K562 (cell line): ENCODE measurements around the gene C12orf43. TPM values are rescaled to one million over a fixed set of nuclear protein-coding genes. Genes with fewer than 3 reads are reported as not detected.

Source experiments
- ATAC-seq: fragments of 200-7000 bp; cut with Tn5 transposase; 3 replicates; pipeline ENCODE4 v1.9.1; 2020; ENCODE audit warnings: moderate library complexity
- BruUV-seq: library from RNA; stranded (reverse); fragments of 400-500 nt; replicated peaks from 2 replicates; lab custom pipeline; 2021; lab: Mats Ljungman, UMichigan
- CTCF ChIA-PET: fragments of 300-600 bp; formaldehyde crosslinking; extraction: SDS; loops from one replicate; lab custom pipeline; 2021; ENCODE audit warnings: low intra/inter-chr PET ratio; lab: Yijun Ruan, JAX
- POLR2A ChIA-PET: fragments of 300-600, 350-650 bp; sonication (Branson Sonifier 250); formaldehyde crosslinking; extraction: SDS; loops from one replicate; lab custom pipeline; 2021; ENCODE audit warnings: antibody characterized with exemption, inconsistent platforms; lab: Yijun Ruan, JAX
- DNase-seq, 4 experiments: peaks; one replicate each; pipeline versions ENCODE4 v3.0.0 to v3.0.0-alpha.2; 2011 to 2018; ENCODE audit warnings: low spot score in 3 of 4, mixed read lengths in 3 of 4; ENCODE audit errors: extremely low read depth in 1 of 4
- FAIRE-seq: peaks from 2 replicates; lab custom pipeline; 2011; peaks lifted over from hg19 to GRCh38; lab: Jason Lieb, UNC
- H2AFZ ChIP-seq: 2 replicates; pipeline ENCODE4 v1.6.0; 2011; ENCODE audit warnings: low read depth, low read length, control low read depth, inconsistent platforms
- H3K27ac ChIP-seq: fragments of 200-600 bp; 3 replicates; pipeline ENCODE4 v1.8.0; 2011; ENCODE audit warnings: low read depth, mild to moderate bottlenecking, control low read depth, inconsistent platforms, low read length, moderate library complexity, mixed read lengths; ENCODE audit errors: extremely low read depth
- H3K27me3 ChIP-seq, 2 experiments: fragments of 300-600 bp in 1 of 2; 2 replicates in 1 of 2; 3 replicates in 1 of 2; pipeline versions ENCODE4 v1.6.0 to v1.8.0; 2011; ENCODE audit warnings: inconsistent platforms in 2 of 2, low read length in 2 of 2, mild to moderate bottlenecking in 1 of 2, mixed read lengths in 1 of 2, moderate library complexity in 1 of 2; ENCODE audit not compliant: control insufficient read depth in 2 of 2, insufficient read depth in 2 of 2
- H3K36me3 ChIP-seq: fragments of 300-600 bp; 3 replicates; pipeline ENCODE4 v1.8.0; 2011; ENCODE audit warnings: mild to moderate bottlenecking, low read length, inconsistent platforms; ENCODE audit not compliant: control insufficient read depth, insufficient read depth
- H3K4me1 ChIP-seq, 2 experiments: fragments of 200-600 bp in 1 of 2; replicated peaks in 1 of 2; 2 replicates in 1 of 2; 3 replicates in 1 of 2; pipeline versions ENCODE4 v1.5.1 to v1.8.0; 2011; ENCODE audit warnings: inconsistent platforms in 2 of 2, low read length in 2 of 2, mild to moderate bottlenecking in 1 of 2, mixed read lengths in 1 of 2, moderate library complexity in 1 of 2; ENCODE audit not compliant: control insufficient read depth in 2 of 2, insufficient read depth in 2 of 2
- H3K4me2 ChIP-seq: 2 replicates; pipeline ENCODE4 v1.6.1; 2011; ENCODE audit warnings: low read length, control low read depth, inconsistent platforms, mixed read lengths; ENCODE audit not compliant: insufficient read depth
- H3K4me3 ChIP-seq: fragments of 200-600 bp; sonication (generic), shearing (Covaris generic); 2 replicates; pipeline ENCODE4 v1.5.1; 2016; ENCODE audit warnings: control low read depth, inconsistent platforms
- H3K79me2 ChIP-seq: fragments of 200-600 bp; 3 replicates; pipeline ENCODE4 v1.8.0; 2011; ENCODE audit warnings: low read length, inconsistent platforms; ENCODE audit not compliant: control insufficient read depth, insufficient read depth
- H3K9ac ChIP-seq, 2 experiments: 2 replicates each; pipeline versions ENCODE4 v1.6.0 to v1.6.1; 2011; ENCODE audit warnings: low read depth in 2 of 2, low read length in 2 of 2, control low read depth in 1 of 2, inconsistent platforms in 1 of 2, mild to moderate bottlenecking in 1 of 2, mixed read lengths in 1 of 2; ENCODE audit not compliant: insufficient read depth in 1 of 2
- H3K9me1 ChIP-seq: one replicate; pipeline ENCODE4 v1.6.0; 2011; ENCODE audit warnings: inconsistent platforms, mild to moderate bottlenecking, low read length, moderate library complexity; ENCODE audit not compliant: control insufficient read depth, insufficient read depth
- H3K9me3 ChIP-seq: replicated peaks from 2 replicates; pipeline ENCODE4 v1.5.1; 2011; ENCODE audit warnings: low read depth, low read length, inconsistent platforms; ENCODE audit not compliant: control insufficient read depth, insufficient read depth
- H4K20me1 ChIP-seq: replicated peaks from 2 replicates; pipeline ENCODE4 v1.6.1; 2011; ENCODE audit warnings: low read length, inconsistent platforms, mixed read lengths; ENCODE audit not compliant: control insufficient read depth, insufficient read depth
- GTF2B ChIP-seq: IDR thresholded peaks from 2 replicates; pipeline ENCODE4 v1.6.1; 2011; ENCODE audit not compliant: insufficient read length; ENCODE audit errors: extremely low read depth
- HMBOX1 ChIP-seq: sonication (generic); IDR thresholded peaks from 2 replicates; pipeline ENCODE4 v1.6.1; 2016
- KLF16 ChIP-seq: IDR thresholded peaks from 2 replicates; pipeline ENCODE4 v1.6.1; 2016; ENCODE audit warnings: antibody characterized with exemption
- MECOM ChIP-seq: fragments of 250-450 bp; sonication (Bioruptor Pico); IDR thresholded peaks from 2 replicates; pipeline ENCODE4 v1.8.0; 2022; ENCODE audit warnings: inconsistent platforms
- SLC30A9 ChIP-seq: fragments of 250-450 bp; sonication (Bioruptor Pico); IDR thresholded peaks from 2 replicates; pipeline ENCODE4 v1.8.0; 2022; ENCODE audit warnings: mild to moderate bottlenecking, moderate library complexity
- ZKSCAN8 ChIP-seq: fragments of 200-800 bp; sonication (Bioruptor generic); IDR thresholded peaks from 2 replicates; pipeline ENCODE4 v1.6.1; 2016; ENCODE audit warnings: missing genetic modification characterization, missing compliant biosample characterization
- ZNF175 ChIP-seq: fragments of 200-800 bp; sonication (Bioruptor generic); IDR thresholded peaks from 2 replicates; pipeline ENCODE4 v1.6.1; 2016; ENCODE audit warnings: low read depth, mild to moderate bottlenecking, missing genetic modification characterization, missing compliant biosample characterization
- ZNF764 ChIP-seq: fragments of 250-450 bp; sonication (Bioruptor Pico); IDR thresholded peaks from 2 replicates; pipeline ENCODE4 v1.4.0; 2020; ENCODE audit warnings: low read depth, mild to moderate bottlenecking, moderate library complexity
- whole genome bisulfite sequencing: fragments of 100-300 bp; shearing (Covaris generic); methylation state at CpG from one replicate; pipeline ENCODE4 v1.1.6; 2016; ENCODE audit warnings: low coverage, mixed read lengths; ENCODE audit not compliant: insufficient coverage; ENCODE audit errors: missing lambda C conversion rate; 5-methylcytosine and 5-hydroxymethylcytosine counted together
- in situ Hi-C: fragments of 300-500 bp; cut with MboI; formaldehyde crosslinking; loops from 4 replicates; pipeline ENCODE4 v1.15.0; 2018; ENCODE audit warnings: inconsistent platforms, mixed read lengths
- intact Hi-C: fragments of 100-400 bp; cut with micrococcal nuclease; formaldehyde crosslinking; loops from 2 replicates; pipeline ENCODE4 v1.14.2; 2022
- polyA plus RNA-seq, 8 experiments: library from polyadenylated mRNA; depleted of rRNA in 4 of 8; stranded (reverse) in 5 of 8; unstranded in 3 of 8; fragments of >200 nt; fragmentation: Nextera tagmentation in 2 of 8; fragmentation: Illumina TruSeq in 1 of 8; extraction: Ambion mirVana in 2 of 8; extraction: Trizol in 1 of 8; gene quantifications; 2 replicates each; pipeline versions ENCODE4 v1.2.1 to v1.2.3, GENCODE V29; 2011 to 2014; ENCODE audit warnings: inconsistent platforms in 1 of 8, missing spikeins in 1 of 8
- total RNA-seq, 7 experiments: library from RNA; depleted of rRNA in 6 of 7; stranded (reverse); fragments of >200 nt in 6 of 7; fragmentation: Illumina TruSeq in 2 of 7; extraction: Trizol in 2 of 7; gene quantifications; 2 replicates each; pipeline versions ENCODE4 v1.2.1 to v1.2.3, GENCODE V29; 2011 to 2021; ENCODE audit warnings: low replicate concordance in 1 of 7
- TF ChIP-seq, protein P1 (sequence below): fragments of 450-650 bp; IDR thresholded peaks from 2 replicates; pipeline ENCODE4 v1.6.1; 2016; ENCODE audit warnings: missing biosample characterization, missing genetic modification characterization
- TF ChIP-seq, protein P2 (sequence below): sonication (generic); formaldehyde crosslinking; IDR thresholded peaks from 2 replicates; pipeline ENCODE4 v1.4.0; 2020; ENCODE audit warnings: mild to moderate bottlenecking, missing genetic modification reagents

Gene C12orf43
- total and polyA plus RNA-seq, 9 of the 15 experiments (the other 6 are each of a cell fraction or from before 2014, with no cell fraction given): 4.3 to 22.2 (median 16.8) TPM

GRCh38 chr12:121010860-121011259 lies 5.4 kb downstream of the C12orf43 start:
- no peak for ATAC-seq
- CTCF ChIA-PET: no interaction called here
- in situ Hi-C loops (no loop called here), intact Hi-C loops (loop anchor here (10.0 kb wide), 1 partner anchor 84 kb away; no protein-coding TSS in a partner anchor)
- no peak overlapping the region for H3K4me2 ChIP-seq
- peaks cover 0 to 5% of the 10 kb centered on the region in 2 experiments; a peak in 2 of 5 replicates for H3K4me1 ChIP-seq
- no peak overlapping the region for H3K27ac ChIP-seq
- WGBS: 92% methylated on average over 8 of the region's 8 CpGs
- no peak overlapping the region for H3K4me3 ChIP-seq
- H3K9ac ChIP-seq: no peak overlapping the region
- H3K36me3 ChIP-seq: peaks cover 59% of the 10 kb centered on the region; the same call in 2 of the 3 replicates
- no TSS peak for BruUV-seq
- H3K9me3 ChIP-seq: no peaks in the 10 kb centered on the region
- no peak overlapping the region for H2AFZ ChIP-seq
- H4K20me1 ChIP-seq: no peaks in the 10 kb centered on the region
- H3K79me2 ChIP-seq: peaks cover 11% of the 10 kb centered on the region
- no peak for FAIRE-seq
- DNase-seq: no peak
- H3K9me1 ChIP-seq: peaks cover 3% of the 10 kb centered on the region
- TF ChIP-seq, protein P1, sequence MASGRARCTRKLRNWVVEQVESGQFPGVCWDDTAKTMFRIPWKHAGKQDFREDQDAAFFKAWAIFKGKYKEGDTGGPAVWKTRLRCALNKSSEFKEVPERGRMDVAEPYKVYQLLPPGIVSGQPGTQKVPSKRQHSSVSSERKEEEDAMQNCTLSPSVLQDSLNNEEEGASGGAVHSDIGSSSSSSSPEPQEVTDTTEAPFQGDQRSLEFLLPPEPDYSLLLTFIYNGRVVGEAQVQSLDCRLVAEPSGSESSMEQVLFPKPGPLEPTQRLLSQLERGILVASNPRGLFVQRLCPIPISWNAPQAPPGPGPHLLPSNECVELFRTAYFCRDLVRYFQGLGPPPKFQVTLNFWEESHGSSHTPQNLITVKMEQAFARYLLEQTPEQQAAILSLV: no peak
- TF ChIP-seq HMBOX1 (no peak), ZNF175 (CRISPR knock-in tag) (no peak), ZNF764 (CRISPR knock-in tag) (no peak), MECOM (no peak), ZKSCAN8 (no peak), GTF2B (no peak), SLC30A9 (CRISPR knock-in tag) (no peak), KLF16 (no peak)
- TF ChIP-seq, protein P2, sequence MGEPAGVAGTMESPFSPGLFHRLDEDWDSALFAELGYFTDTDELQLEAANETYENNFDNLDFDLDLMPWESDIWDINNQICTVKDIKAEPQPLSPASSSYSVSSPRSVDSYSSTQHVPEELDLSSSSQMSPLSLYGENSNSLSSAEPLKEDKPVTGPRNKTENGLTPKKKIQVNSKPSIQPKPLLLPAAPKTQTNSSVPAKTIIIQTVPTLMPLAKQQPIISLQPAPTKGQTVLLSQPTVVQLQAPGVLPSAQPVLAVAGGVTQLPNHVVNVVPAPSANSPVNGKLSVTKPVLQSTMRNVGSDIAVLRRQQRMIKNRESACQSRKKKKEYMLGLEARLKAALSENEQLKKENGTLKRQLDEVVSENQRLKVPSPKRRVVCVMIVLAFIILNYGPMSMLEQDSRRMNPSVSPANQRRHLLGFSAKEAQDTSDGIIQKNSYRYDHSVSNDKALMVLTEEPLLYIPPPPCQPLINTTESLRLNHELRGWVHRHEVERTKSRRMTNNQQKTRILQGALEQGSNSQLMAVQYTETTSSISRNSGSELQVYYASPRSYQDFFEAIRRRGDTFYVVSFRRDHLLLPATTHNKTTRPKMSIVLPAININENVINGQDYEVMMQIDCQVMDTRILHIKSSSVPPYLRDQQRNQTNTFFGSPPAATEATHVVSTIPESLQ: no peak
- TF ChIP-seq, all 486 proteins: peak for 0
- POLR2A ChIA-PET: no interaction called here
- H3K27me3 ChIP-seq: no peaks in the 10 kb centered on the region
